Spleen (tissue), 11 donors: ENCODE data around the gene FRMD4A. TPM values are rescaled to one million over a fixed set of nuclear protein-coding genes. Genes with fewer than 3 reads are reported as not detected.

ENCODE experiments used
- DNase-seq: peaks from one replicate; pipeline ENCODE4 v3.0.0-alpha.2; 2020
- H3K27ac ChIP-seq, 8 donors: fragments of 200-600 bp; sonication (generic) in 7 of 8; 1 replicate in 4 of 8; 2 replicates in 4 of 8; pipeline versions ENCODE4 v1.5.0 to v1.8.0; 2016 to 2021; ENCODE audit warnings: inconsistent platforms in 4 of 8, mild to moderate bottlenecking in 4 of 8, moderate library complexity in 1 of 8
- H3K27me3 ChIP-seq, 7 donors: fragments of 200-600 bp; sonication (generic) in 6 of 7; replicated peaks in 1 of 7; 1 replicate in 4 of 7; 2 replicates in 3 of 7; pipeline versions ENCODE4 v1.5.0 to v1.8.0; 2016 to 2021; ENCODE audit warnings: inconsistent platforms in 3 of 7, mild to moderate bottlenecking in 1 of 7
- H3K36me3 ChIP-seq, 6 donors: fragments of 200-600 bp; sonication (generic) in 5 of 6; 1 replicate in 4 of 6; 2 replicates in 2 of 6; pipeline versions ENCODE4 v1.5.0 to v1.8.0; 2016 to 2021; ENCODE audit warnings: inconsistent platforms in 2 of 6
- H3K4me1 ChIP-seq, 6 donors: fragments of 200-600 bp; sonication (generic) in 5 of 6; 1 replicate in 3 of 6; 2 replicates in 3 of 6; pipeline versions ENCODE4 v1.5.0 to v1.8.0; 2016 to 2021; ENCODE audit warnings: inconsistent platforms in 3 of 6
- H3K4me3 ChIP-seq, 8 donors: fragments of 200-600 bp; sonication (generic) in 7 of 8; 1 replicate in 4 of 8; 2 replicates in 4 of 8; pipeline versions ENCODE4 v1.5.0 to v1.8.0; 2016 to 2021; ENCODE audit warnings: inconsistent platforms in 4 of 8, mild to moderate bottlenecking in 4 of 8, moderate library complexity in 2 of 8
- H3K9me3 ChIP-seq, 8 donors: fragments of 200-600 bp; sonication (generic) in 7 of 8; 1 replicate in 4 of 8; 2 replicates in 4 of 8; pipeline versions ENCODE4 v1.5.0 to v1.8.0; 2016 to 2021; ENCODE audit warnings: inconsistent platforms in 4 of 8
- POLR2A ChIP-seq, 3 donors: fragments of 450-650 bp; IDR thresholded peaks; one replicate each; pipeline ENCODE4 v1.5.1; 2017; ENCODE audit warnings: antibody characterized with exemption in 3 of 3, mild to moderate bottlenecking in 1 of 3
- POLR2AphosphoS5 ChIP-seq, 3 donors: sonication (generic); formaldehyde crosslinking; IDR thresholded peaks; one replicate each; pipeline ENCODE4 v1.5.1; 2017; ENCODE audit warnings: antibody characterized with exemption in 3 of 3
- WGBS, 5 donors: extraction: QIAGEN DNeasy Blood & Tissue Kit in 3 of 5; methylation state at CpG; one replicate each; pipeline versions ENCODE4 v1.1.5 to v1.1.7; 2013 to 2018; 5-methylcytosine and 5-hydroxymethylcytosine counted together
- intact Hi-C: fragments of 100-400 bp; cut with DNase I; formaldehyde crosslinking; loops from one replicate; pipeline ENCODE4 v1.15.0; 2023; ENCODE audit warnings: low total_unique reads
- polyA plus RNA-seq, 3 donors: library from polyadenylated mRNA; stranded (reverse); fragments of 200-250 nt; gene quantifications; one replicate each; pipeline ENCODE4 v1.2.1, GENCODE V29; 2013
- total RNA-seq, 7 donors: library from RNA; depleted of rRNA in 3 of 7; stranded (reverse); fragments of >200 nt in 3 of 7; fragmentation: NEBNext Ultra II Directional in 4 of 7; extraction: Animal tissue kit (Norgen Biotek cat#: 25700) in 4 of 7; gene quantifications; one replicate each; pipeline versions ENCODE4 v1.1.0 to v1.2.1, GENCODE V29; 2016 to 2021
- TF ChIP-seq, protein P1 (sequence below), 11 experiments: fragments of 200-600 bp in 7 of 11; fragments of 450-650 bp in 4 of 11; sonication (generic) in 4 of 11; IDR thresholded peaks in 8 of 11; conservative IDR thresholded peaks in 3 of 11; 1 replicate in 7 of 11; 2 replicates in 4 of 11; pipeline versions ENCODE4 v1.4.0 to v1.8.0; 2016 to 2021; ENCODE audit warnings: antibody characterized with exemption in 11 of 11, inconsistent platforms in 4 of 11, mild to moderate bottlenecking in 1 of 11
- donor health status: healthy with polysubstance abuse.
- donor health status: DM: no; HTN: no; CAD: no; lungs with moderate emphysema.
- donor health status: DM: no; HTN: no; CAD: no.
- donor health status: Bipolar disorder and iron deficiency.
- donor health status: healthy.
- donor health status: DM: no; HTN: no; CAD: no.
- donor health status: DM: yes; HTN: yes; CAD: no.

FRMD4A gene
- total and polyA plus RNA-seq, 10 donors: 9.2 to 141 (median 80.5) TPM

DNA sequence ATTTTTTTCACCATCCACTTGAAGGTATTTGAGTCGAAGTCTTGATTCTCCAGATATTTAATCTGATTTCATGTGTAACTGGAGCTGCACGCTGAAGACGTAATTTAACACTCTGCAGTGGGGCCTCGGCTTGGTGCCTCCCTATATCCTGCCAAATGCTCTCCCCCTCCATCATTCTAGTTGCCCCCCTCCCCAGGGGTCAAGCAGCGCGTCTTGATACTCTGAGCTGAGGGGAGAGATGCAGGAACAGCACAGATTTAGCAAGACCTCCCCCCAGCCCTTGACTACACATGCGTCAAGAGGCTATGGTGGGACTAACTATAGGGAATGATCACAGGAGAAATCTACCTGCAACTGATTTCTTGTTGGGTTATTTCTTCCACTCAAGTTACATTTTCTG, 658.2 kb downstream of the FRMD4A start:
- TF ChIP-seq, protein P1, sequence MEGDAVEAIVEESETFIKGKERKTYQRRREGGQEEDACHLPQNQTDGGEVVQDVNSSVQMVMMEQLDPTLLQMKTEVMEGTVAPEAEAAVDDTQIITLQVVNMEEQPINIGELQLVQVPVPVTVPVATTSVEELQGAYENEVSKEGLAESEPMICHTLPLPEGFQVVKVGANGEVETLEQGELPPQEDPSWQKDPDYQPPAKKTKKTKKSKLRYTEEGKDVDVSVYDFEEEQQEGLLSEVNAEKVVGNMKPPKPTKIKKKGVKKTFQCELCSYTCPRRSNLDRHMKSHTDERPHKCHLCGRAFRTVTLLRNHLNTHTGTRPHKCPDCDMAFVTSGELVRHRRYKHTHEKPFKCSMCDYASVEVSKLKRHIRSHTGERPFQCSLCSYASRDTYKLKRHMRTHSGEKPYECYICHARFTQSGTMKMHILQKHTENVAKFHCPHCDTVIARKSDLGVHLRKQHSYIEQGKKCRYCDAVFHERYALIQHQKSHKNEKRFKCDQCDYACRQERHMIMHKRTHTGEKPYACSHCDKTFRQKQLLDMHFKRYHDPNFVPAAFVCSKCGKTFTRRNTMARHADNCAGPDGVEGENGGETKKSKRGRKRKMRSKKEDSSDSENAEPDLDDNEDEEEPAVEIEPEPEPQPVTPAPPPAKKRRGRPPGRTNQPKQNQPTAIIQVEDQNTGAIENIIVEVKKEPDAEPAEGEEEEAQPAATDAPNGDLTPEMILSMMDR (IDR thresholded peaks at IDR 0.05 in 8 of 11, conservative IDR thresholded peaks at IDR 0.05 in 3 of 11): no peak
- intact Hi-C loops: no loop called here
- H3K4me1 ChIP-seq: no peaks in the 10 kb centered on the region
- H3K4me3 ChIP-seq: no peak overlapping the region
- no peak overlapping the region for H3K27ac ChIP-seq
- peak; percentile 7 for DNase-seq
- H3K9me3 ChIP-seq: no peaks in the 10 kb centered on the region
- H3K36me3 ChIP-seq: peaks cover 0 to 88% (median 18%) of the 10 kb centered on the region in 6 donors
- H3K27me3 ChIP-seq: no peaks in the 10 kb centered on the region
- WGBS, 5 donors: 81 to 90% (median 85%) methylated on average over 7 of the region's 7 CpGs

DNA sequence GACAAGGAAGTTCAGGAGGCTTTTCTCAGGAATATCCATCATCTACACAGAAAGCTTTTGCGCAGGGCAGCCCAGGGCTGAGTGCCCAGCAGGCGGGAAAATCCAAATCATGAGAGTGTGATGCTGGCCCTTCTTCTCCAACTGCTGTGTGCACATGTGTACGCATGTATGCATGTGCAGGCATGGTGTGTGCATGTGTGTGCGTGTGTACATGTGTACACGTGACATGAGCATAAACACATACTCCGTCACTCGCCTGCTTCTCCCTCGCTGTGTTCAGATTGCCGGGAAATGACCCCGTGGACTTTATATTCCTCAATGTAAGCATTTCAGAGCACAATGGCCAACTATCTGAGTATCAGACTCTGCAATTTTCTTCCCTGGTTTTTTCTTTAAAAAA, 658.8 kb downstream of the FRMD4A start:
- no peaks in the 10 kb centered on the region for H3K4me1 ChIP-seq
- H3K27me3 ChIP-seq: no peaks in the 10 kb centered on the region
- peaks cover 0 to 92% (median 18%) of the 10 kb centered on the region in 6 donors for H3K36me3 ChIP-seq
- intact Hi-C loops: no loop called here
- H3K27ac ChIP-seq: no peak overlapping the region
- no peak overlapping the region for H3K4me3 ChIP-seq
- TF ChIP-seq, protein P1 (IDR thresholded peaks at IDR 0.05 in 8 of 11, conservative IDR thresholded peaks at IDR 0.05 in 3 of 11): no peak
- TF ChIP-seq POLR2AphosphoS5 (IDR thresholded peaks at IDR 0.05): peak in 1 of 3 donors; percentile 43
- WGBS, 5 donors: 90 to 95% (median 93%) methylated on average over 10 of the region's 10 CpGs
- peak; percentile 61 for DNase-seq
- H3K9me3 ChIP-seq: no peaks in the 10 kb centered on the region

DNA sequence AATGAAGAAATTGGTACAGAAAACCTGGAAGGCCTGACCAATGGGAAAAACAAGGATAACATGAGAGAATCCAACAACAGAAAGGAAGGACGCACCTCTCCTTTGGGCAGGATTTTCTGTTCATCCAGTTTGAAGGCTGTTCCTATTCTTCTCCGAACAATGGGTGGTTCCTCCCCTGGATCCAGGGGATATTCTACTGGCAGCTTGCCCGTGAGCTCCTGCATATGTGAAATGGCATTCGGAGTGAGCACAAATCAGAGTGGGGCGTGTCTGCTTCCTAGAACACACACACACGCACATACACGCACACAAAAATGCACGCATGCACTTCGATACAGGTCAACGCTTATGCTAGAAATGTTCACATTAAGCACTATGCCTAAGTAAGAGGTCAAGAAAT, 660.4 kb downstream of the FRMD4A start:
- DNase-seq: peak; percentile 12
- Histone ChIP-seq H3K9me3 (no peaks in the 10 kb centered on the region), H3K27me3 (no peaks in the 10 kb centered on the region), H3K27ac (no peak overlapping the region), H3K4me1 (no peaks in the 10 kb centered on the region), H3K36me3 (peaks cover 0 to 98% (median 25%) of the 10 kb centered on the region in 6 donors), H3K4me3 (no peak overlapping the region)
- WGBS, 5 donors: 78 to 85% (median 79%) methylated on average over 10 of the region's 10 CpGs
- intact Hi-C loops: no loop called here
- no peak for TF ChIP-seq POLR2AphosphoS5 (IDR thresholded peaks at IDR 0.05)
- TF ChIP-seq, protein P1 (IDR thresholded peaks at IDR 0.05 in 8 of 11, conservative IDR thresholded peaks at IDR 0.05 in 3 of 11): no peak
- no peak for TF ChIP-seq POLR2A (IDR thresholded peaks at IDR 0.05)

DNA sequence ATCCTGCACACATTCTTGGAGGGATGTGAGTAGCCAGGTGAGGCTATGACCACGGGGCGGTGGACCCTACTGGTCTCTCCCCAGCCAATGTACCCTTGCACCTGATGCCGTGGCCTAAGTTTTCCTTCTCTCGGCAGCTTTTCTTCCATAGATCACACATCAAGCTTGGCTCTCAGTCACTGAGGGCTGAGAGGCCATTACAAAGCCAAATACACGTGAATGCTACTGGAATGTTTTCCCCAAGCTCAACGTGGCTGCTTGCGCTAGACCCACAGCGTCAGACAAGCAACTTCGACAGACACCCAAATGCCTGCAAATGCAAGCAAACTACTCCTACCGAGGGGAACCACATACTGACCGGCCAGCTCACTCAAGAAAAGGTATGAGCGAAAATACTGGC, 660.8 kb downstream of the FRMD4A start:
- no peaks in the 10 kb centered on the region for H3K4me1 ChIP-seq
- WGBS, 5 donors: 88 to 94% (median 93%) methylated on average over 12 of the region's 12 CpGs
- DNase-seq: no peak
- H3K36me3 ChIP-seq: peaks cover 0 to 98% (median 25%) of the 10 kb centered on the region in 6 donors
- TF ChIP-seq POLR2A (IDR thresholded peaks at IDR 0.05) (no peak), POLR2AphosphoS5 (IDR thresholded peaks at IDR 0.05) (no peak)
- TF ChIP-seq, protein P1 (IDR thresholded peaks at IDR 0.05 in 8 of 11, conservative IDR thresholded peaks at IDR 0.05 in 3 of 11): no peak
- H3K9me3 ChIP-seq: no peaks in the 10 kb centered on the region
- H3K27me3 ChIP-seq: no peaks in the 10 kb centered on the region
- H3K4me3 ChIP-seq: no peak overlapping the region
- intact Hi-C loops: no loop called here
- no peak overlapping the region for H3K27ac ChIP-seq
